Muscle of leg (tissue), 11 donors: ENCODE results near the gene PDCD6IP. TPM values are rescaled to one million over a fixed set of nuclear protein-coding genes. Genes with fewer than 3 reads are reported as not detected.
A peak's percentile ranks its signal among the peaks of the same experiment; 100 is the strongest.

Experiments used
- DNase-seq: peaks from one replicate; pipeline ENCODE4 v3.0.0; 2013
- H3K27ac ChIP-seq: one replicate; pipeline ENCODE4 v1.5.1; 2013; ENCODE audit warnings: mild to moderate bottlenecking, low read length, control low read depth
- H3K27me3 ChIP-seq: one replicate; pipeline ENCODE4 v1.6.1; 2013; ENCODE audit warnings: low read length; ENCODE audit not compliant: control insufficient read depth, insufficient read depth
- H3K36me3 ChIP-seq: one replicate; pipeline ENCODE4 v1.6.1; 2013; ENCODE audit warnings: low read length; ENCODE audit not compliant: control insufficient read depth, insufficient read depth
- H3K4me1 ChIP-seq: one replicate; pipeline ENCODE4 v1.6.1; 2013; ENCODE audit warnings: low read length; ENCODE audit not compliant: control insufficient read depth, insufficient read depth
- H3K4me3 ChIP-seq: one replicate; pipeline ENCODE4 v1.5.1; 2013; ENCODE audit warnings: low read length, control low read depth
- H3K9me3 ChIP-seq: replicated peaks from 2 replicates; pipeline ENCODE4 v1.6.1; 2013; ENCODE audit warnings: low read depth, low read length; ENCODE audit not compliant: control insufficient read depth
- WGBS: methylation state at CpG from one replicate; pipeline ENCODE4 v1.1.5; 2013; ENCODE audit warnings: missing lambda C conversion rate; ENCODE audit not compliant: insufficient coverage; 5-methylcytosine and 5-hydroxymethylcytosine counted together
- polyA plus RNA-seq, 8 donors: library from polyadenylated mRNA; unstranded; fragments of 120-200 nt; gene quantifications; one replicate each; pipeline versions ENCODE4 v1.2.1 to v1.2.3, GENCODE V29; 2013; ENCODE audit warnings: inconsistent platforms in 1 of 8, low replicate concordance in 1 of 8; ENCODE audit not compliant: insufficient read length in 8 of 8, insufficient read depth in 1 of 8
- total RNA-seq: library from RNA; stranded (reverse); fragments of 120-200 nt; gene quantifications from one replicate; pipeline ENCODE4 v1.2.4, GENCODE V29; 2013

PDCD6IP gene
- total and polyA plus RNA-seq, 9 donors = 67.2 to 101 (median 93.0) TPM

GRCh38 chr3:33883951-33884561 is 85.6 kb downstream of the PDCD6IP start:
- H3K27me3 ChIP-seq = no peaks in the 10 kb centered on the region
- no peak overlapping the region for H3K4me3 ChIP-seq
- 36% methylated on average over 8 of the region's 12 CpGs for WGBS
- H3K9me3 ChIP-seq = no peaks in the 10 kb centered on the region
- H3K4me1 ChIP-seq = peaks cover 8% of the 10 kb centered on the region
- peak; percentile 23 for DNase-seq
- H3K27ac ChIP-seq = no peak overlapping the region
- H3K36me3 ChIP-seq = no peaks in the 10 kb centered on the region

GRCh38 chr3:33884701-33885100 is 86.3 kb downstream of the PDCD6IP start:
- WGBS = 27% methylated on average over 2 of the region's 5 CpGs
- Histone ChIP-seq H3K36me3 (no peaks in the 10 kb centered on the region), H3K27ac (no peak overlapping the region), H3K27me3 (no peaks in the 10 kb centered on the region), H3K4me3 (no peak overlapping the region), H3K9me3 (no peaks in the 10 kb centered on the region), H3K4me1 (peaks cover 8% of the 10 kb centered on the region)
- no peak for DNase-seq

- Histone ChIP-seq H3K4me3 (no peak overlapping the region), H3K4me1 (peaks cover 8% of the 10 kb centered on the region), H3K27me3 (no peaks in the 10 kb centered on the region), H3K36me3 (no peaks in the 10 kb centered on the region), H3K27ac (no peak overlapping the region), H3K9me3 (no peaks in the 10 kb centered on the region)
- 87% methylated on average over 6 of the region's 6 CpGs for WGBS
- no peak for DNase-seq
These were observed 87.1 kb downstream of the PDCD6IP start for GRCh38 chr3:33885496-33885895.

- Histone ChIP-seq H3K27me3 (no peaks in the 10 kb centered on the region), H3K36me3 (no peaks in the 10 kb centered on the region), H3K9me3 (no peaks in the 10 kb centered on the region), H3K4me3 (no peak overlapping the region), H3K27ac (no peak overlapping the region), H3K4me1 (peaks cover 8% of the 10 kb centered on the region)
- WGBS = 83% methylated on average over 2 of the region's 2 CpGs
- DNase-seq = no peak
These were observed 87.6 kb downstream of the PDCD6IP start for GRCh38 chr3:33886015-33886414.

GRCh38 chr3:33887478-33887877 is 89.0 kb downstream of the PDCD6IP start:
- Histone ChIP-seq H3K36me3 (no peaks in the 10 kb centered on the region), H3K4me3 (no peak overlapping the region), H3K27ac (no peak overlapping the region), H3K9me3 (no peaks in the 10 kb centered on the region), H3K4me1 (peaks cover 8% of the 10 kb centered on the region), H3K27me3 (no peaks in the 10 kb centered on the region)
- 64% methylated on average over 1 of the region's 1 CpG for WGBS
- DNase-seq = no peak

GRCh38 chr3:33889394-33890039 is 91.1 kb downstream of the PDCD6IP start:
- Histone ChIP-seq H3K27ac (no peak overlapping the region), H3K4me1 (no peaks in the 10 kb centered on the region), H3K4me3 (no peak overlapping the region), H3K27me3 (no peaks in the 10 kb centered on the region), H3K36me3 (no peaks in the 10 kb centered on the region), H3K9me3 (no peaks in the 10 kb centered on the region)
- WGBS = no CpG with 5 or more reads among the region's 3 CpGs
- no peak for DNase-seq

- no peaks in the 10 kb centered on the region for H3K4me1 ChIP-seq
- no peak overlapping the region for H3K4me3 ChIP-seq
- H3K27ac ChIP-seq = no peak overlapping the region
- no peaks in the 10 kb centered on the region for H3K27me3 ChIP-seq
- H3K36me3 ChIP-seq = no peaks in the 10 kb centered on the region
- no peak for DNase-seq
- H3K9me3 ChIP-seq = no peaks in the 10 kb centered on the region
- WGBS = no CpG with 5 or more reads among the region's 1 CpG
These were observed 94.2 kb downstream of the PDCD6IP start for GRCh38 chr3:33892655-33893054.

- Histone ChIP-seq H3K36me3 (no peaks in the 10 kb centered on the region), H3K9me3 (no peaks in the 10 kb centered on the region), H3K27ac (no peak overlapping the region), H3K4me3 (no peak overlapping the region), H3K4me1 (no peaks in the 10 kb centered on the region), H3K27me3 (no peaks in the 10 kb centered on the region)
- DNase-seq = no peak
These were observed 97.2 kb downstream of the PDCD6IP start for GRCh38 chr3:33895658-33896057.

- Histone ChIP-seq H3K4me3 (no peak overlapping the region), H3K27me3 (no peaks in the 10 kb centered on the region), H3K4me1 (no peaks in the 10 kb centered on the region), H3K9me3 (no peaks in the 10 kb centered on the region), H3K36me3 (no peaks in the 10 kb centered on the region), H3K27ac (no peak overlapping the region)
- no peak for DNase-seq
- WGBS = 50% methylated on average over 1 of the region's 1 CpG
These were observed 98.9 kb downstream of the PDCD6IP start for GRCh38 chr3:33897306-33897705.

GRCh38 chr3:33898901-33899300 is 100.5 kb downstream of the PDCD6IP start:
- H3K4me3 ChIP-seq = no peak overlapping the region
- no peaks in the 10 kb centered on the region for H3K9me3 ChIP-seq
- no peak overlapping the region for H3K27ac ChIP-seq
- no peaks in the 10 kb centered on the region for H3K36me3 ChIP-seq
- no peaks in the 10 kb centered on the region for H3K27me3 ChIP-seq
- WGBS = 73% methylated on average over 2 of the region's 2 CpGs
- no peaks in the 10 kb centered on the region for H3K4me1 ChIP-seq
- no peak for DNase-seq

GRCh38 chr3:33900440-33900808 is 102.0 kb downstream of the PDCD6IP start:
- Histone ChIP-seq H3K9me3 (no peaks in the 10 kb centered on the region), H3K27me3 (no peaks in the 10 kb centered on the region), H3K4me3 (no peak overlapping the region), H3K36me3 (no peaks in the 10 kb centered on the region), H3K27ac (no peak overlapping the region), H3K4me1 (peaks cover 4% of the 10 kb centered on the region)
- DNase-seq = no peak
